ENCODE results near the gene SUPT3H.

The SUPT3H gene

DNA sequence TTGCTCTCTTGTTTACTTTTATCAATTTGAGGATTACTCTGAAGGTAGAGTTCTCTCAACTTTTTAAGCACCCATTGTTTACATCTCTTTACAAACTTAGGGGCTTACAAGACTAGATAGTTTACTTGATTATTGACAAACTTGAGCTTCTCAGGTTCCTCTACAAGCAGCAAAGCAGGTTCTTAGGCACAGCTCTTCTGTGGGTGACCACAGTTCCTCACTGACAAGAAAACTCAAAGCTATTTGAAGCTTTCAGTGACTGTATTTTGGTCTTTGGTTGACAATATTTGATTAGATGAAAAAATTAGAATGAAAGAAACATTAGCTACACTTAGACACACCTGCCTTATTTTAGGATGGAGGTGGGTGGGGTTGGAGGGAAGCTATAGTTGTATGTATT is 376.9 kb downstream of the SUPT3H start:
- no peak for DNase-seq (ENCODE audit: low read depth)

DNA sequence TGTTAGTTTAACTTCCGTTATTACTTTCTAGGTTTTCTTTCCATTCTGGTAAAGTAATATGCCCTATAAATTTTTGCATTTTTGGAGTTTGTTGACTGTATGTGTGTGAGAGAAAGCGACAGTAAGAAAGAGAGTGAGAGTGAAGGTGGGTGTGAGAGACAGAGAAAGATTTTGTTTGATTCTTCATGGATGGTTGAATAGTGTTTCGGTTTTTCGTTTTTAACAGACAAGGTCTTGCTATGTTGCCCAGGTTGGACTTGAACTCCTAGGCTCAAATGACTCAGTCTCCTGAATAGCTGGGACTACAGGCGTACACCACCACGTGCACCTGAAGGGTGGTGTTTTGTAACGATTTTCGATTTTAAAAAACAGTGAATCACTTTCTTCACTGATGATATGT is 378.7 kb downstream of the SUPT3H start:
- no peak for DNase-seq (ENCODE audit: low read depth)

DNA sequence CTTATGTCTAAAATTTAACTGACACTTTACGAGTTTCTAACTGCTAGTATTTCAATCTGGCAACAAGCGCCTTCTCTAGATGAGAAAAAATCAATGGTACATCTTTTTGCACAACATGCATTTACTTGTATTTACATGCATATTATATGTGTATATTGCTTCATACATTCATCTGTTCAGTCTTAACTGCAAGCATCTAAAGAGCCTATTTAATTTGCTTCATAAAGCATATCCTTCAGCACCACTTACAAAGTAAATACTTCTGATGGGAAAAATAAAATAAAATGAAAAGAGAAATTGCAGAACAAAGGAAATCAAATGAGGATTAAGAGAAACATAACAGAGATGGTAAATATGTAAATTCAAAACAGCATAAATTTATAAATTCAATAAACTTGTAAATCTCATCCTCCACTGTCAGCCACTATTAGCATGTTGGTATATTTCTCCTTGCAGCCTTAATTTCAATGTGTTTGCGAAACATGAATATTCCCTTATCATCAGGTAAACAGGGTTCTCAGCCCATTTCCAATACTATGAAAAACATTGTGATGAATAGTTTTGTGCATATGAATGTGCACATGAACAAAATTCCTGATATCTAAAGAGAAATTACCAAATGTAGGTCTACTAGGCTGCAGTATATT is 382.1 kb downstream of the SUPT3H start:
- no peak for DNase-seq (ENCODE audit: low read depth)

DNA sequence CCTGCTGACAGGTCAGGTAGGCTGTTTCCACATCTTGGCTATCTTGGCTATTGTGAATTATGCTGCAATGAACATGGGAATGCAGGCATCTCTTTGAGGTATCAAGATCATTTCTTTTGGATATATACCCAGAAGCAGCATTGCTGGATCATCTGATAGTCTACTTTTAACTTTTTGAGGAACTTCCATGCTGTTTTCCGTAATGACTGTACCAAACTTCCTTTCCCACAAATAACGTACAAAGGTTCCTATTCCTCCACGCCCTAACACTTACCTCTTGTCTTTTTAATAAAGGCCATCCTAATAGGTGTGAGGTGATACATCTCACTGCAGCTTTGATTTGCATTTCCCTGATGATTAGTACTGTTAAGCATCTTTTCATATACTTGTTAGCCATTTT is 388.3 kb downstream of the SUPT3H start:
- no peak for DNase-seq (ENCODE audit: low read depth)

DNA sequence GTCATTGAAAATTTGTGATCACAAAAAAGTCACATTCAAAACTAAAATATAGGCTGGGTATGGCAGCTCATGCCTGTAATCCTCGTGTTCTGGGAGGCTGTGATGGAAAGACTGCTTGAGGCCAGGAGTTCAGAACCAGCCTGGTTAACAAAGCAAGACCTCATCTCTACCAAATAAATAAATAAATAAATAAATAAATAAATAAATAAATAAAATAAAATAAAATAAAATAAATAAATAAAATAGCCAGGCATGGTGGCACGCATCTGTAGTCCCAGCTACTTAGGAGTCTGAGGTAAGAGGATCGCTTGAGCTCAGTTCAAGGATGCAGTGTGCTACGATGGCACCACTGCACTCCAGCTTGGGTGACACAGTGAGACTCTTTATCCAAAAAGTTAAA is 392.7 kb downstream of the SUPT3H start:
- no peak for DNase-seq (ENCODE audit: low read depth)

DNA sequence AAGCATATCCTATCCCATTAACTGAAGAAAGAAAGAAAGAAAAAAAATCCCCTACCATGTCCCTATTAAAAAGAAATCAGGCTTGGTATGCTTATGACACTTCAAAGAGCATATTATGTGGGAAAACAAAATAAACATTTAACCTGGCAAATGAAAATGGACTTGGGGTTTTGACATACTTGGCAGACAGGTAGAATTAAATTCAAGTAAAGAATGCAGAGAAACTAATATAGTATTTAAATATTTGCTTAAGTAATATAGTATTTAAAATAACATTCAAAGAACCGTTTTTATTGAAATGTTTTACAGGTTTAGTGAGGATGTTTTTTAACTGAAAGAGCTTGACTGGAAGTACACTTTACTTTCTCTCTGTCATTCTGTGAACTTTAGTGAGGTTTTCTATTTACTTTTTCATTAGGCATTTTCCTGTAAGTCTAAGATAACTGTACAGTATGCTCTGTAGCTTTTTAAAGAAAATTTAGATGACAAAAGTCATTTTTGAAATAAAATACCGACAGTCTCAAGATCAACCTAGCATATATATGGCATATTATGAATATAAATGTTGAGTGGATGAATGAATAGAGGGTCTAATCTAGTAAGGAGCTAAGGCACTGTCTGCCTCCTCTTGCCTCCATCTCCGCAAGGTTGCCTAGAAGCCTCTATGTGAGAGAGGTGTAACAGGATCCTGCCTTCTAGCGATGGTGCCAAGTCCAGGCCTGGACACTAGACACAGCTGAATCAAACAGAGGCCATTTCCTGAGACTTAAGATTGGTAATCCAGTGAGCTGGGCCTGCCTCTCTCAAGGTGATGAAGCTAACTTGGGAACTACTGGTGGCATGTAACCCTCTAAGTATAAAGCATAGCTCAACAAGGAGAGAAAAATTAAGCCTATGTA is 394.0 kb downstream of the SUPT3H start:
- no peak for DNase-seq (ENCODE audit: low read depth)

DNA sequence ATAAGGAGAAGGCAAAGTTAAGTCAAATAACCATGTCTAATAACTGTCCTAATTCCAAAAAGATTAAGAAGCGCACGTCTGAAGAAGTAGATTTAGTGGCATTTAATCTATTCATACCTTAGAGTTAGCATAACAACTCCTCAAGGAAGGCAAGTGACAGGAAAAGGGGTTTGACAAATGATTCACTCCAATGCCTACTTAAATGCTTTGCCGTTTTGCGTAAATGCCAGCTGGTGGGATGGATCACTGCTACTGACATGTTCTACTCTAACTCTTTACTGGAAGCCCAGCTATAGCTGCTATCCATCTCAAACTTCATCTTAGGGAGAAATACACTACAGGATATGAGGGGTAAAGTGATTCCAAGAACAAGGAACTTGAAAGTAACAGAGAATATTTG is 396.9 kb downstream of the SUPT3H start:
- DNase-seq (ENCODE audit: low read depth): no peak

DNA sequence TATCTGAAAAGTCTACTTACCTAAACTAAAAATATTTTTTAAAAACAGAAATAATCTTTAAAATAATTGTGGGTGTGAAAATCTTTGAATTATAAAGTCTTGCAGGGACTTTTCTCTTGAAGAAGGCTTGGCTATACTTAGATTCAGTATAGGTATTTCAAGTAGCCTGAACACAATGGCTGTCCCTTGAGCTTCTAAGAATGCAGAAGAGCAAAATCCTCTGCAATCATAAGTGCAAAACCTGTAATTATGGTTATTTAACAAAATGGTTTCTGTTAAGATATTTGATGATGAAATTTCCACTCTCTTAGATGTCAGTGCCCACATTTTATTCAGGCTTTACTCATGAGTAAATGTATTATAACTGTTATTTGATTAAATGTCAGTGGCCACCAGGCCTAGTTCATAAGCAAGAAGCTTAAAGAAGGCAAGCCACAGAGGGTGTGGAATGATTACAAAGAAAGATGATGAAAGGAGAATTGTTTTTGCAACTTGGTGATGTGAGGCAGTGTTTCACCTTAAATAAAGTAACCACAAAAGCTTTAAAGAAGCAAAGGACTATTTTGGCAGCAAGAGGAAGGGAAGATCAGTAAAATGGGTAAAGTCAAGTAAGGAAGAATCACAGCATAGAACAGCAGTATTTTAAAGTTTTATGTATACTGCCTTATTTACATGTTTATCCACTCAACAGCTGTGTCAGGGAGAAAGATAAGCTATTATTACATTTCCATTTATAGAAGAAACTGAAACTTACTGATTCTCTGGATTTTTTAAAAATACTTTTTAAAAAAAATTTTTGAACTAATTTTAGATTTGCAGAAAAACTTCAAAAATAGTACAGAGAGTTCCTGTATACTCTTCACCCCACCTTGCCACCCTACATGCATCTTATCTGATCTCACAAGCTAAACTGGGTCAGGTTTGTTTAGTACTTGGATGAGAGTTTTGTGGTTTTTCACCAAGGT is 400.8 kb downstream of the SUPT3H start:
- DNase-seq (ENCODE audit: low read depth): no peak

DNA sequence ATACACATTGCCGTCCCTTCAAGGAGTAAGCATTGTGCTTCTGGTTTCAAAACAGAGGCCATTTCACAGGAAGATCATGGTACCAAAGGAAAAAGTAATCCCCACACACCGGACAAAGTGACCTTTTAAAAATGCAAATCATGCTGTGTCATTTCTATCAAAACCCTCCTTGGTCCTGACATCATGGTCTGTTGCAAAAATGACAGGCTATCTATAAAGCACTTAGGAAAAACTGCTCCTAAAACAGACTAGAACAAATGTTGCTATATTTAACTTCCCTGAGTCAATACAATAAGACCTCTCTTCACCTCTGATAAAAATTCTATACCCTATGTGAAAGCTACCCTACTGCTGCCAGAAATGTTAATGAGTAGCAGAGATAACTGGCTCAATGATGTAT is 403.2 kb downstream of the SUPT3H start:
- no peak for DNase-seq (ENCODE audit: low read depth)

DNA sequence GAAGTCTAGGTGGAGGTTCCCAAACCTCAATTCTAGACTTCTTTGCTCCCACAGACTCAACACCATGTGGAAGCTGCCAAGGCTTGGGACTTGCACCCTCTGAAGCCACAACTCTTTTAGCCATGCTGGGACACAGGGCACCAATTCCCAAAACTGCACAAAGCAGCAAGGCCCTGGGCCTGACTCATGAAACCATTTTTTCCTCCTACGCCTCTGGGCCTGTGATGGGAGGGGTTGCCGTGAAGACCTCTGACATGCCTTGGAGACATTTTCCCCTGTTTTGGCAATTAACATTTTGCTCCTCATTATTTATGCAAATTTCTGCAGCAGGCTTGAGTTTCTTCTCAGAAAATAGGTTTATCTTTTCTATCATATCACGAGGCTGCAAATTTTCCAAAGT is 405.0 kb downstream of the SUPT3H start:
- DNase-seq (ENCODE audit: low read depth): no peak

DNA sequence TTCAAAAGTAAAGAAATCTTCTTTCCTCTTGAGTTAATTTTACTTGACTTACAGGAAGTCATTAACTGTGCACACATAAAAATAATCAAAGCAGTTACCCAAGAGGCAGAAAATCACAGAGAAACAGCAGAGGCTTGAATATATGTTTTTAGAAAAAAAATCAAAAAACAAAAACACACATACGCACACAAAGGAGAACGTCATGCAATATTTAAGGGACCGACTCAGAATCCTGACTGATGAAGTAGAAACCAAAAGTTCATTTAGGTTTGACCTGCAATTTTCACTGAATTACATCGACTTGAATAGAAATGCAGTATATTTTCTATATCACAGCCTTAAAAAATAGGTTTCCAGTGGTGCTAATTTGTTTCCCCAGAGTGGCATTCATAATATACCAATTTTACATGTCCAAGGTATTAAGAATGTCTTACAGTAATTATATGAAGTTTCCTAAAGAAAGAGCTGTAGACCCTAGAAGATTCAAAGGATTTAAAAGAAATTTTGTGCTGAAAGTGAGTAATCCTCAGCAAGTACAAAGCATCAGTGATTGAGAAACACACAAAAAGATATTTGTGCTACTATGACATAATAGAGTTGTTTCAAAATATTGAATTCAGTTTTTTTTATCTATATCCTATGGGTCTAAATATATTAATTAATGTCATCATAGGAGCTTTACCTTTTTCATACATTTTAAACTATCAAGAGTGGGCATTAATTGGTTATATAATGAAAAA is 408.1 kb downstream of the SUPT3H start:
- no peak for DNase-seq (ENCODE audit: low read depth)

DNA sequence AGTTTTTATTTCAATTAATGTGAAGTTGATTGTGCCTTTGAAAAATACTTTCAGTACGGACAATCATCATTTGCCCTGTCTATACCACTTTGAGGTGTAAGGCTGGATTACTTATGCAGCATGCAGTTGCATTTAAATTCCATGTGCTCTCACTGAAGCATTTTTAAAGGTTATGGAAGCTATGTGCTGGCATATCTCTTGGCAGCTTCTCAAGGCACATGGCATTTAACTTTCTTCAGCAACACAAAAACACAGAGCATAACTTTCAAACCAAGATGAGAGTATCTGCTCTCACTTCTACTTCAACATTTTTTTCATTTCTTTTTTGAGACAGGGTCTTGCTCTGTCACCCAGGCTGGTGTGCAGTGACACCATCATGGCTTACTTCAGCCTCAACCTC is 410.3 kb downstream of the SUPT3H start:
- DNase-seq (ENCODE audit: low read depth): no peak

DNA sequence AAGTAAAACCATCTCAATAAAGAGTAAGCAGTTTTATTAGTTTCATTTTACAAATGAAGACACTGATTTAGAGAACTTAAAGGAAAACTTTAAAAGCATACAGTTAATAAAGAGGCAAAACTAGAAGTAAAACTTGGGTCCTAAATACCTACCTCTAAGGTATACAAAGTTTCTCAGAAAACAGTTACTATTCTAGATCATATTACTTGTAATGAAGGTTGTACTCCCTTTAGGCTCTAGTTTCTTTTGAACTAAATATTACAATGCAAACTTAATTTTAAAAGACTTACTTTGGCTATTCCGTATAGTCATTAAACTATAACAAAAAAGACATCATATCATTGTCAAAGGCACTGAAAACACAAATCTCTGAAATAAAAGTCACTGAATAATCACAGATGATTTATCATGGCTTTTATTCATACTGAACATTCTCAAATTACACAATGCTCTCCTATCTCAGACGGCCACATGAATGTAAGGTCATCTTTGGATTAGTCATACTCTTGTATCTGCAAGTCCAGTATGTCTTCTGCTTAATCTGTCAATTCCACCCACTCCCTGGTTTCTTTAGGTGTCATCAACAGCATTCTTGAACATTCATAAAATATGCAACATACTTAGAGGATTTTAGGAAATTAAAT is 411.2 kb downstream of the SUPT3H start:
- peak; percentile 14 for DNase-seq (ENCODE audit: low read depth)

DNA sequence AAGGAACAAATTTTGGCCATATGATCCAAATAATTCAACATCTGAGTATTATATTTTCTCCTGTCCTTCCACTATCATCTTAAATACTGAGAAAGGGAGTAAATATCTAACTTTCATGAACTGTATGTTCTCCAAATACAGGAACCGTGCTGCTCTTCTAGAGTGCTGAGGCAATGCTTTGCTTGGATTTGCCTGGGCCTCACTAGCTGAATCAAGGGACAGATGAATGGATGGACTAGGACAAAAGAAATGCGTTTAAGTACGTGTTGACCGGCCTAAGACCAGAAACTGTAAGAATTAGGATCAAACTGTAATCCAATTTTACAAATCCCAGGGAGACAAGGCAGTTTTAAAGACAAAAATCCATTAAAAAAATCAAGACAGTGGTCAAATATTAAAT is 412.0 kb downstream of the SUPT3H start:
- DNase-seq (ENCODE audit: low read depth): no peak

DNA sequence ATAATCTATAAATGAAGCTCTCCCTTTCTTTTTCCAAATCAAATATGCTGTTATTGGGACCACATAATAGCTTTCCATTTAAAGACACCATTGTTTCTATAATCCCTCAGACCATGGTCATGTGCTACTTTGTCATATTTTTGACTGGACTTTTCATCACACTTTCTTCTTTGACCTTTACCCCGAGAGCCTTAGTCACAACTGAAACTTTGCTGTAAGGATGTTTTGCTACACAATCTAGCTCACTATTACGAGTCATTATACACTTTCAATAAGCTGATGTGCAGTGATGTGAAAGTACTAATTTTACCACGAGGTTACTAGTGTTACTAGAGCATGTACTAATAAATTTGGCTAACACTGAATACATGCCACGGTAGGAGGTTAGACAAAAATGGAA is 416.8 kb downstream of the SUPT3H start:
- DNase-seq (ENCODE audit: low read depth): no peak

DNA sequence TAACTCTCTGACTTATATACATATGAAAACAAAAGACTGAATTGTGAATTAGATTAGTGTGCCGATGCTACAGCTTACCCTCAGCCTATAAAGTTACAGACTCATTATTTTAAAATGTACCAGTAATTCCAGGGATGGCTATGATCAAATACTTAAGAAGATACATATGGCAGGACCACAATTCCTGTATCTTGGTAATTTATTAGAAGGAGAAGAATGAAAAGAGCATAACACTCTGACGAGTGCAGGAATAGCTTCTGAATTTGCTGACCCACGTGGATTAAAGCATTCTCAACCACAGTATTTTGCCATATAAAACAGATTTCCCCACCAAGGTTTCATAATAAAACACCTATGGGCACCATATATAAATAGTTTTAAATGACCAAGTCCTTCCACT is 418.1 kb downstream of the SUPT3H start:
- DNase-seq (ENCODE audit: low read depth): no peak

DNA sequence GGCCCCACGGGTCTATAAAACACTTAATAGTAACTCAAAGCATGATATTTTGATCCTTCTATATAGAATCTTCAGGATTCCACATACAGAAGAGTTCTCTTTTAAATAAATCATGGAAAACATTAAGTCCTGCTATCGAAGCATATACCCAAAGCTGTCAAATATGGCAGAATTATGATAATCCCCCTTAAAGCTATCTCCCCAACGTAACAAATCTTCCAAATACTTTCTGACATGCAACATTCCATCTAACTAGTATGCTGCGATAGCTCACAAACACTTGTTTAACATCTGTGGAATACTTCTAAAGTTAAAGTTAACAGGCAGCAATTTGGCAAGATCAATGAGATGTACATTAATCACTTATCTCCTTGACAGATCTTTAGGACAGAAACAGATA is 420.6 kb downstream of the SUPT3H start:
- no peak for DNase-seq (ENCODE audit: low read depth)

DNA sequence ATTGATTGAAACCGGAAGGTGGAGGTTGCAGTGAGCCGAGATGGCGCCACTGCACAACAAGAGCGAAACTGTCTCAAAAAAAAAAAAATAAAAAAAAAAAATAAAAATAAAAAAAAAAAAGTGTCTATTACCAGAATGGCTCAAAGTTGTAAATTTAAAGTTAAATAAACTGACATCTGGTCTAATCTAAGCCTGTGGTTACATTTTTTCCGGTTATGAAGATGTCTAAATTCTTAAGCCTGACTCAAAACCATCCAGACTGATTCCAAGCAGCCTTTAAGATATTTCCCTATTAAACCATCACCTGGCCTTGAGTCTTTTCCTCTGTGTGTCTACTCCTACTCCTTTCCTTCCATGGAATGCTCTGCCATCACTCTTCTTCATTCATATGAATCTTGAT is 421.3 kb downstream of the SUPT3H start:
- no peak for DNase-seq (ENCODE audit: low read depth)

DNA sequence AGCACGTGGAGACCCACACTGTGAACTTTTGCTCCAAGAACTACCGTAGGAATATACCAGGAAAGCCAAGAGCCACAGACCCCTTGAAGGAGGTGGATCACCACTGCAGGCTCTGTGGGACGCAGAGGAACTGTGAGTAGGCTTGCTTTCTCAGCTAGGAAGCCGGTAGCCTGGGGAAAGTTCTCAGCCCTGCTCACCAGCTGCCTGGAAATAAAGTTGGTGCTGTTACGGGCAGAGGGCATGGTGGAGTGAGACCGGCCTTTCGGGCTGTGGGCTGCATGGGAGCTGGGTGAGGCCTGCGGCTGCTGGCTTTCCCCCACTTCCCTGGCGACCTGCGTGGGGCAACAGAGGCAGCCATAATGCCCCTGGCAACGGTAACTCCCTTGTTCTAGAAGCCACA is 422.6 kb downstream of the SUPT3H start:
- DNase-seq (ENCODE audit: low read depth): no peak

DNA sequence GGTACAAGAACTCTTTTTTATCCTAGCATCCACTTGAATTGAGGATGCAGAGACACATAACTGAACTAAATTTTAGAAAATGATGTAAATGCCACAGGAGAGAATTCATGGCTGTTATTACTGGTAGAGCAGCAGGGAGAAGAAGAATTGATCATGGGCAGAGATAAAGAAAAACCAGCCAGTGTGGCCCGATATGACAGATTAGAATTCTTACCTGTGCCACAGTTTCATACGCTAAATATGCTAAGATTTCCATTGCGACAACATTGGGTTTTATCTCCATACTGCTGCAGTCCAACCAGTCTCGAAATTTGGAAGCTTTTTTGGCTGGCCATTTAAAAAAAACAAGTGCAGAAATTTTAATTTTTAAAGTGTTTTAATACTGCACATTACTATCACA is 423.5 kb downstream of the SUPT3H start:
- no peak for DNase-seq (ENCODE audit: low read depth)

DNA sequence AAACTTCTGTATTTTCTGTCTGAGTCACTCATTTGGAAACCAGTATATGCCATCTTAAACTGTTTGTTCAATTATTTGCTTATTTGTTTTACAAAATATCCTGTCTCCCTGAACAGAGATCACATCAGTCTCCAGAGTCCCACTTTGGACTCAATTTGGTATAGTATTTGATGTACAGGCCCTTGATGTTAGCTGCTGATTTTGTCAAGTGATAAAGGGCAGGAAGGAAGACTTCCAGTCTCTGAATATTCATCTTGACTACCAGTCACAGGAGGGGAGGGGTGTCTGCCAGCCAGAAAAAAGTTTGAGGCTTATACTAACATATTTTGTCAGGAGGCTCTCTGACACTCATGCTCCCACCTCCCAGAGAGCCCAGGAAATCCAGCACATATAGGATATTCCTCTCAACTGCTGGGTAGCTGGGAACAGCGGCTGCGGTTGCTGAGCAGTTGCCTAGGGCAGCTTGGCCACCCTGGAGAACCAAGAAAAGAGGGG is 426.4 kb downstream of the SUPT3H start:
- DNase-seq (ENCODE audit: low read depth): no peak
